ENCODE data around the gene PPARG.

Gene PPARG

DNA sequence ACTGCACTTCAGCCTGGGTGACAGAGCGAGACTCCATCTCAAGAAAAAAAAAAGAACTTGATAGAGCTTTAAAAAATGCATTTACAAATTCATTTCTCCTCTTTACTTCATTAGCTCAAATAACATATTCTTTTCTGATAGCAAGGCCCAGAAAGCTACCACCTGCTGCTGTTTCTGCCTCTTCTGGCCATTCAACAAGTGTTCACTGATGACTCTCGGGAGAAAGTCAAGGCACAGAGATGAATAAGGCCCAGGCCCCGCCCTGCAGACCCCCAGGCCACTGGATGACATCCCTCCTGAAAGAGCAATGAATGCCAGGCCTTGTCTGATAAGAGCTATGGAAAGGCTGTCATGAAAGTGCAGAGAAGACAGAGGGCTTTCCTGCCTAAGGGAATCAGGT, 181.8 kb downstream of the PPARG start:
- no peak for TF ChIP-seq CTCF (IDR thresholded peaks at IDR 0.05; ENCODE audit: control extremely low read depth, extremely low read depth, low read depth, missing control alignments)
- CTCF ChIA-PET: interaction anchor here (1.4 to 5.0 kb wide), 5 partner anchors 9 to 338 kb away, joined by 3 to 34 read pairs (median 7); no protein-coding TSS in a partner anchor
- no peak for DNase-seq (ENCODE audit: extremely low spot score)
- POLR2A ChIA-PET: interaction anchor here (1.0 kb wide), 1 partner anchor 9 kb away, joined by 4 read pairs; no protein-coding TSS in a partner anchor

- no peak for TF ChIP-seq CTCF (IDR thresholded peaks at IDR 0.05; ENCODE audit: control extremely low read depth, extremely low read depth, low read depth, missing control alignments)
- ChIA-PET POLR2A (no interaction called here), CTCF (interaction anchor here (1.8 to 5.0 kb wide), 3 partner anchors 8 to 336 kb away, joined by 7 to 34 read pairs (median 9); no protein-coding TSS in a partner anchor)
- no peak for DNase-seq (ENCODE audit: extremely low spot score)
Observed at GRCh38 chr3:12471241-12471640, 182.4 kb downstream of the PPARG start.

DNA sequence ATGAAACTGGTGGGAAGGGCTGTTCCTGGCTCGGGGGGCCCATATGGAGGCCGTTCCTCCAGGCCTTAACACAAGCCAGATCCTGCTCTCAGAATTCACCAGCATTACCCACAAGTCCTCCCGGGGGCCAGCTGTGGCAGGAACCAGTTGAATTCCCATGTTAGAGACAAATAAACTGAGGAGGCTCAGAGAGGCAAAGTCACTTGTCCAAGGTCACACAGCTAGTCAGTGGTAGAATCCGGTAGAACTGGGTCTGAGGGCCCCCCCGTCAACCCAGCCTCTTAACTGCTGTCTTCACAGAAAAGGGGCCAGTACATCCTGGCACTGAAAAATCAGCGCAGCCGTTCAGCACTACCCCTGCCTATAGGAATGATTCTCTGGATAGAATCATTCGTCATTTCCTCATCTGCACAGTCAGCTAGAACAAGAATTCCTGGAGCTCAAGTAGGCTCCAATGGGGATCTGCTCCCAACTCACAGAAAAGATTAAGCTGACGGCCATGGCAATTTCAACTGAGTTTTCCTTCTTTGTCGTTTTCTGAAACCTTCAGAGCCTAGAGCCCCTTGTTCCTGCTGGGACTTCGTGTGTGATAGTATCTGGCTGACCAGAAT, 183.2 kb downstream of the PPARG start:
- DNase-seq (ENCODE audit: extremely low spot score): no peak
- TF ChIP-seq CTCF (IDR thresholded peaks at IDR 0.05; ENCODE audit: control extremely low read depth, extremely low read depth, low read depth, missing control alignments): no peak
- ChIA-PET POLR2A (no interaction called here), CTCF (interaction anchor here (1.1 to 5.0 kb wide), 2 partner anchors 7 to 14 kb away, joined by 4 to 34 read pairs; no protein-coding TSS in a partner anchor)

DNA sequence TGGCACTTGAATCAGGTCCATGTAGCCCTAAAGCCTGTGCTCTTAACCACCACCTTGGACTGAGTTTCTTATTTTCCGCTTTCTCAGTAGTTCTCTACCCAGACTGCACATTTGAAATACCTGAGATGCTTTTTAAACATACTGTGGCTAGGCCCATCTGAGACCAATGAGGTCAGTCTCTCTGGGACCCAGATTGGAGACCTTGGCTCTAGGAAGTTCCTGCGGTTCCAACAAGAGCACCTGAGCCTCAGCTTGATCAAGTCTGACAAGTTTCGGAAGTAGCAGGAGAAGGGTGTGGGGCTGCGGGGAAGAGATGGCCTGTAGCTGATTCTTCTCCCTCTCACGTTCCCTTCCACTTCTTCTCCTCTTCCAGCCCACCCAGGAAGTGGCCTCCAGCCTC, 183.9 kb downstream of the PPARG start:
- ChIA-PET CTCF (interaction anchor here (1.0 to 1.1 kb wide), 2 partner anchors 14 to 337 kb away, joined by 3 to 4 read pairs; no protein-coding TSS in a partner anchor), POLR2A (no interaction called here)
- no peak for DNase-seq (ENCODE audit: extremely low spot score)
- no peak for TF ChIP-seq CTCF (IDR thresholded peaks at IDR 0.05; ENCODE audit: control extremely low read depth, extremely low read depth, low read depth, missing control alignments)

GRCh38 chr3:12473511-12473910, 184.6 kb downstream of the PPARG start:
- CTCF ChIA-PET: interaction anchor here (1.0 kb wide), 1 partner anchor 338 kb away, joined by 3 read pairs; no protein-coding TSS in a partner anchor

More at GRCh38 chr3:12473511-12473910, 184.6 kb downstream of the PPARG start:
- no peak for DNase-seq (ENCODE audit: extremely low spot score)
- TF ChIP-seq CTCF (IDR thresholded peaks at IDR 0.05; ENCODE audit: control extremely low read depth, extremely low read depth, low read depth, missing control alignments): no peak
- POLR2A ChIA-PET: no interaction called here

All from GM10248 (cell line).